ENCODE measurements around the gene TMEM186.

Gene TMEM186

DNA sequence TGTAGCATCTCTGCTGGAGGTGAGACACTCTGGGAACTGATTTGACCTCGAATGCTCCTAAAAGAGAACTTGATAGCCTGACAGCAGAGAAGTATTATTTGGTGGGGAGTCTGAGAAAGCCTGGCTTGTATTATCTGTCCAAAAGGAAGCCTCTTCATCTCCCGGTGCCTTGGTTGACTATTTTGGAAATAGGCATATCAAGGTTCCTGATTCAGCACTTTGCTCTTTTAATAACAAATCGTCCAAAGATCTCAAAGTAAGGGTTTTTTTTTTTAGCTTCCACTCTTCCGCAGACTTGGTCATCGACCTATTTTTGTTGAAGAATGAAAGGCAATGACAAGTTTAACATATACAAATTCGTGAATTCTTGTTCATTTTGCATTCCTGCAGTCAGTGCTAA is 14.8 kb downstream of the TMEM186 start:
- no peaks in the 10 kb centered on the region for H3K36me3 ChIP-seq (ENCODE audit: low read length)
- no peak overlapping the region for H3K27ac ChIP-seq (ENCODE audit: low read depth, low read length)
- H3K4me2 ChIP-seq (ENCODE audit: low read depth, low read length, poor library complexity, severe bottlenecking), result no peak overlapping the region
- no peak for TF ChIP-seq EZH2phosphoT487 (conservative IDR thresholded peaks at IDR 0.05; ENCODE audit: low read length)
- TF ChIP-seq, protein P1, sequence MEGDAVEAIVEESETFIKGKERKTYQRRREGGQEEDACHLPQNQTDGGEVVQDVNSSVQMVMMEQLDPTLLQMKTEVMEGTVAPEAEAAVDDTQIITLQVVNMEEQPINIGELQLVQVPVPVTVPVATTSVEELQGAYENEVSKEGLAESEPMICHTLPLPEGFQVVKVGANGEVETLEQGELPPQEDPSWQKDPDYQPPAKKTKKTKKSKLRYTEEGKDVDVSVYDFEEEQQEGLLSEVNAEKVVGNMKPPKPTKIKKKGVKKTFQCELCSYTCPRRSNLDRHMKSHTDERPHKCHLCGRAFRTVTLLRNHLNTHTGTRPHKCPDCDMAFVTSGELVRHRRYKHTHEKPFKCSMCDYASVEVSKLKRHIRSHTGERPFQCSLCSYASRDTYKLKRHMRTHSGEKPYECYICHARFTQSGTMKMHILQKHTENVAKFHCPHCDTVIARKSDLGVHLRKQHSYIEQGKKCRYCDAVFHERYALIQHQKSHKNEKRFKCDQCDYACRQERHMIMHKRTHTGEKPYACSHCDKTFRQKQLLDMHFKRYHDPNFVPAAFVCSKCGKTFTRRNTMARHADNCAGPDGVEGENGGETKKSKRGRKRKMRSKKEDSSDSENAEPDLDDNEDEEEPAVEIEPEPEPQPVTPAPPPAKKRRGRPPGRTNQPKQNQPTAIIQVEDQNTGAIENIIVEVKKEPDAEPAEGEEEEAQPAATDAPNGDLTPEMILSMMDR (IDR thresholded peaks at IDR 0.05; ENCODE audit: insufficient read depth, low read length, poor library complexity, severe bottlenecking), result no peak
- no peak overlapping the region for H3K4me3 ChIP-seq (ENCODE audit: insufficient read depth, low read length, poor library complexity, severe bottlenecking)
- H2AFZ ChIP-seq (ENCODE audit: low read depth, low read length, severe bottlenecking), result no peak overlapping the region
- H3K9ac ChIP-seq (ENCODE audit: low read length), result no peak overlapping the region
- no peaks in the 10 kb centered on the region for H3K27me3 ChIP-seq (ENCODE audit: low read length)
- H3K9me3 ChIP-seq (ENCODE audit: insufficient read depth, low read length), result no peaks in the 10 kb centered on the region
- H3K79me2 ChIP-seq (ENCODE audit: insufficient read depth, low read length), result no peaks in the 10 kb centered on the region
- no peaks in the 10 kb centered on the region for H4K20me1 ChIP-seq (ENCODE audit: low read depth, low read length)
- H3F3A ChIP-seq (ENCODE audit: insufficient read depth), result no peaks in the 10 kb centered on the region
- no peaks in the 10 kb centered on the region for H3K9me2 ChIP-seq (replicated peaks; ENCODE audit: insufficient read depth, low read length)

DNA sequence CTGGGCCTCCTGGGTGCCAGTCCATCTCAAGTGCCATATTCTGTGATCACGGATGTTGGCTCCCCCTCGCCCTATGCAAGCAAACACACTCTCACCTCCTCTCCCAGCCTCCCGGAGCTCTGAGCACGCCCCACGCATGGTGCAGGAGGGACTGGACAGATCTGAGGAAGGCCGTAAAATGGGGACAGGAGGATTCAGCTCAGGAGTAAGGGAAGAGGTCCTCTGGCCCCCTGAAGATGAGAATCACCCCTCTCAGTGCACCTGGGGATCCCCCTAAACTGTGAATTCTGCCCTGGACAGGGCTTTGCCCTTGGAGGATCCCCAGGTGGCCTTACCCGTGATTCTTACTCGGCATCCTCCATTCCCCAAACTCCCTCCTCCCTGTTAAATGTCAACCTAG is 15.6 kb downstream of the TMEM186 start:
- H3K9me3 ChIP-seq (ENCODE audit: insufficient read depth, low read length), result no peaks in the 10 kb centered on the region
- H2AFZ ChIP-seq (ENCODE audit: low read depth, low read length, severe bottlenecking), result no peak overlapping the region
- H3F3A ChIP-seq (ENCODE audit: insufficient read depth), result no peaks in the 10 kb centered on the region
- H3K36me3 ChIP-seq (ENCODE audit: low read length), result no peaks in the 10 kb centered on the region
- no peak overlapping the region for H3K27ac ChIP-seq (ENCODE audit: low read depth, low read length)
- no peak overlapping the region for H3K4me2 ChIP-seq (ENCODE audit: low read depth, low read length, poor library complexity, severe bottlenecking)
- H3K79me2 ChIP-seq (ENCODE audit: insufficient read depth, low read length), result no peaks in the 10 kb centered on the region
- no peak overlapping the region for H3K9ac ChIP-seq (ENCODE audit: low read length)
- H3K9me2 ChIP-seq (replicated peaks; ENCODE audit: insufficient read depth, low read length), result no peaks in the 10 kb centered on the region
- H3K4me3 ChIP-seq (ENCODE audit: insufficient read depth, low read length, poor library complexity, severe bottlenecking), result no peak overlapping the region
- no peaks in the 10 kb centered on the region for H3K27me3 ChIP-seq (ENCODE audit: low read length)
- no peaks in the 10 kb centered on the region for H4K20me1 ChIP-seq (ENCODE audit: low read depth, low read length)
- TF ChIP-seq, protein P1 (IDR thresholded peaks at IDR 0.05; ENCODE audit: insufficient read depth, low read length, poor library complexity, severe bottlenecking), result no peak
- no peak for TF ChIP-seq EZH2phosphoT487 (conservative IDR thresholded peaks at IDR 0.05; ENCODE audit: low read length)

DNA sequence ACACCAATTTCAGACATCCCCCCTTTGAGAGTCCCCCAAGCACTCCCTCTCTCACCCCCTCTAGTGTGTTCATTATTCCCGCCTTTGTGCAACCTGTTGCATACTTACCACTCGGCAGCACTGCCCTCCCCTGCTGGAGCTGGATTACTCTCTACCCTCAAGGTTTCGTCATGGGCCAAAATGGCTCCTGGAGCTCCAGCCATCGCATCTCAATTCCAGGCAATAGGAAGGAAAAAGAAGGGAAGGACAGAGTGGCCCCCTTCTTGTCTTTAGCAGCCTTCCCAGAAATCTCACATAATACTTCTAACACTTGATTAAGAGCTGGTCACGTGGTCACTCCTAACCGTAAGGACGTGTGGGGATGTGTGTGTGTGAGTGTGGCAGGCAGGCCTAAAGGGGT is 20.2 kb downstream of the TMEM186 start:
- no peak overlapping the region for H3K4me2 ChIP-seq (ENCODE audit: low read depth, low read length, poor library complexity, severe bottlenecking)
- H3K36me3 ChIP-seq (ENCODE audit: low read length), result no peaks in the 10 kb centered on the region
- H3K9me2 ChIP-seq (replicated peaks; ENCODE audit: insufficient read depth, low read length), result no peaks in the 10 kb centered on the region

More for the DNA sequence above, 20.2 kb downstream of the TMEM186 start:
- no peaks in the 10 kb centered on the region for H3K27me3 ChIP-seq (ENCODE audit: low read length)
- no peaks in the 10 kb centered on the region for H3F3A ChIP-seq (ENCODE audit: insufficient read depth)
- H3K27ac ChIP-seq (ENCODE audit: low read depth, low read length), result no peak overlapping the region
- H3K79me2 ChIP-seq (ENCODE audit: insufficient read depth, low read length), result no peaks in the 10 kb centered on the region
- TF ChIP-seq, protein P1 (IDR thresholded peaks at IDR 0.05; ENCODE audit: insufficient read depth, low read length, poor library complexity, severe bottlenecking), result no peak
- no peak for TF ChIP-seq EZH2phosphoT487 (conservative IDR thresholded peaks at IDR 0.05; ENCODE audit: low read length)
- H2AFZ ChIP-seq (ENCODE audit: low read depth, low read length, severe bottlenecking), result no peak overlapping the region
- H3K4me3 ChIP-seq (ENCODE audit: insufficient read depth, low read length, poor library complexity, severe bottlenecking), result no peak overlapping the region
- H4K20me1 ChIP-seq (ENCODE audit: low read depth, low read length), result no peaks in the 10 kb centered on the region
- H3K9me3 ChIP-seq (ENCODE audit: insufficient read depth, low read length), result no peaks in the 10 kb centered on the region
- H3K9ac ChIP-seq (ENCODE audit: low read length), result no peak overlapping the region
